ENCODE measurements around the gene NBEAL1. TPM values are rescaled to one million over a fixed set of nuclear protein-coding genes. Genes with fewer than 3 reads are reported as not detected.

NBEAL1 gene
- total RNA-seq, 4 donors from 2014 or later, result 43.7 to 140 (median 90.2) TPM

- Histone ChIP-seq H3K9me3 (no peaks in the 10 kb centered on the region), H3K4me3 (peak overlapping the region in 2 of 4 donors; percentile 36 to 67), H3K36me3 (no peaks in the 10 kb centered on the region), H3K27ac (peak overlapping the region in 2 of 4 donors; percentile 33 to 67), H3K27me3 (no peaks in the 10 kb centered on the region), H3K4me1 (peaks cover 0 to 27% (median 0%) of the 10 kb centered on the region in 4 donors)
- TF ChIP-seq, protein P1, sequence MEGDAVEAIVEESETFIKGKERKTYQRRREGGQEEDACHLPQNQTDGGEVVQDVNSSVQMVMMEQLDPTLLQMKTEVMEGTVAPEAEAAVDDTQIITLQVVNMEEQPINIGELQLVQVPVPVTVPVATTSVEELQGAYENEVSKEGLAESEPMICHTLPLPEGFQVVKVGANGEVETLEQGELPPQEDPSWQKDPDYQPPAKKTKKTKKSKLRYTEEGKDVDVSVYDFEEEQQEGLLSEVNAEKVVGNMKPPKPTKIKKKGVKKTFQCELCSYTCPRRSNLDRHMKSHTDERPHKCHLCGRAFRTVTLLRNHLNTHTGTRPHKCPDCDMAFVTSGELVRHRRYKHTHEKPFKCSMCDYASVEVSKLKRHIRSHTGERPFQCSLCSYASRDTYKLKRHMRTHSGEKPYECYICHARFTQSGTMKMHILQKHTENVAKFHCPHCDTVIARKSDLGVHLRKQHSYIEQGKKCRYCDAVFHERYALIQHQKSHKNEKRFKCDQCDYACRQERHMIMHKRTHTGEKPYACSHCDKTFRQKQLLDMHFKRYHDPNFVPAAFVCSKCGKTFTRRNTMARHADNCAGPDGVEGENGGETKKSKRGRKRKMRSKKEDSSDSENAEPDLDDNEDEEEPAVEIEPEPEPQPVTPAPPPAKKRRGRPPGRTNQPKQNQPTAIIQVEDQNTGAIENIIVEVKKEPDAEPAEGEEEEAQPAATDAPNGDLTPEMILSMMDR (IDR thresholded peaks at IDR 0.05), result peak in 3 of 6 experiments; percentile 41 to 50 (median 44)
- TF ChIP-seq POLR2A (IDR thresholded peaks at IDR 0.05), result no peak
- DNase-seq, result no peak
Observed at GRCh38 chr2:203019142-203019541, 4.5 kb downstream of the NBEAL1 start.

GRCh38 chr2:203021991-203022390 is 7.3 kb downstream of the NBEAL1 start:
- TF ChIP-seq, protein P1 (IDR thresholded peaks at IDR 0.05), result no peak
- TF ChIP-seq POLR2A (IDR thresholded peaks at IDR 0.05), result no peak

GRCh38 chr2:203022751-203023150 is 8.1 kb downstream of the NBEAL1 start:
- Histone ChIP-seq H3K4me3 (no peak overlapping the region), H3K4me1 (peaks cover 0 to 16% (median 0%) of the 10 kb centered on the region in 4 donors), H3K27ac (no peak overlapping the region)

More at GRCh38 chr2:203021991-203022390, 7.3 kb downstream of the NBEAL1 start:
- DNase-seq, result no peak
- Histone ChIP-seq H3K4me3 (peak overlapping the region in 1 of 4 donors; percentile 10), H3K4me1 (peaks cover 0 to 16% (median 0%) of the 10 kb centered on the region in 4 donors), H3K27me3 (no peaks in the 10 kb centered on the region), H3K9me3 (no peaks in the 10 kb centered on the region), H3K27ac (peak overlapping the region in 1 of 4 donors; percentile 0), H3K36me3 (no peaks in the 10 kb centered on the region)

GRCh38 chr2:203025592-203025991 is 10.9 kb downstream of the NBEAL1 start:
- H3K9me3 ChIP-seq, result no peaks in the 10 kb centered on the region
- no peak overlapping the region for H3K27ac ChIP-seq
- TF ChIP-seq, protein P1 (IDR thresholded peaks at IDR 0.05), result no peak
- no peak for TF ChIP-seq POLR2A (IDR thresholded peaks at IDR 0.05)
- H3K36me3 ChIP-seq, result peaks cover 0 to 4% (median 0%) of the 10 kb centered on the region in 3 donors
- H3K4me3 ChIP-seq, result no peak overlapping the region
- no peak for DNase-seq
- H3K4me1 ChIP-seq, result no peaks in the 10 kb centered on the region
- no peaks in the 10 kb centered on the region for H3K27me3 ChIP-seq

More at GRCh38 chr2:203022751-203023150, 8.1 kb downstream of the NBEAL1 start:
- no peak for TF ChIP-seq POLR2A (IDR thresholded peaks at IDR 0.05)
- TF ChIP-seq, protein P1 (IDR thresholded peaks at IDR 0.05), result no peak
- Histone ChIP-seq H3K36me3 (peaks cover 0 to 3% (median 0%) of the 10 kb centered on the region in 3 donors), H3K27me3 (no peaks in the 10 kb centered on the region), H3K9me3 (no peaks in the 10 kb centered on the region)
- no peak for DNase-seq

- no peak overlapping the region for H3K27ac ChIP-seq
- no peaks in the 10 kb centered on the region for H3K27me3 ChIP-seq
- H3K4me3 ChIP-seq, result no peak overlapping the region
- no peaks in the 10 kb centered on the region for H3K9me3 ChIP-seq
- peaks cover 0 to 4% (median 0%) of the 10 kb centered on the region in 3 donors for H3K36me3 ChIP-seq
- TF ChIP-seq, protein P1 (IDR thresholded peaks at IDR 0.05), result no peak
- TF ChIP-seq POLR2A (IDR thresholded peaks at IDR 0.05), result no peak
- peaks cover 0 to 2% (median 0%) of the 10 kb centered on the region in 4 donors for H3K4me1 ChIP-seq
- DNase-seq, result no peak
Observed at GRCh38 chr2:203030545-203030944, 15.9 kb downstream of the NBEAL1 start.

Data from Peyer's patch (tissue), 4 donors.